ENCODE data around the gene FILIP1L.

FILIP1L gene
- 0.35 to 0.58 (median 0.52) reads per million in 3 donors for total RNA-seq

DNA sequence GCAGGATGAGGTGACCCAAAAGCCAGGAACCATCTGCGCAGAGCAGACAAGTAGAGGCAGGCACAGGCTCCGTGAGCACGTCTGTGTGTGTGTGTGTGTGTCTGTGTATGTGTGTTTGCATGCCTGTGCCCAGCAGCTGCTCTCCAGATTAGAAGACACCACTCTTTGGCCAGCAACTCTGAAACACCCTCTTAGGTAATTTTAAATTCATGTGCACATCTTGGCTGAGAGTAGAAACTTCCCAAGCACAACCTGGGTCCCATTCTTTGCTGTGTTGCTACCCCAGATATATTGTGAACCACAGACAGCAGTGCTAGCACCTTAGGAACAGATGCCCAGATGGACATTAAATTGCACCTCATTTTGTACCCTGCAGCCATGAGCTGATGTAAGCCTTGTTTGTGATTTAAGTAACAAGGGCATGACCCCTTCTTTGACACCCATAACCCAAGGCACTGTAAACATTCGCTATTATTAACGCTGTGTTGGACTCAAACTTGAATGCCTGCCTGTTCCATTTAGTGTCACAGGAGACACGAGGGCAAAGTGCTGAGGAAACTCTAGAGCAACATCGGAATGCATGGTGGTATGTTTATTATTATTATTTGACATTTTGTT lies at the start of gene FILIP1L:
TSS of gene FILIP1L (minus strand) at position 89 of the 618 bp plus-strand sequence.
- no peak for DNase-seq

DNA sequence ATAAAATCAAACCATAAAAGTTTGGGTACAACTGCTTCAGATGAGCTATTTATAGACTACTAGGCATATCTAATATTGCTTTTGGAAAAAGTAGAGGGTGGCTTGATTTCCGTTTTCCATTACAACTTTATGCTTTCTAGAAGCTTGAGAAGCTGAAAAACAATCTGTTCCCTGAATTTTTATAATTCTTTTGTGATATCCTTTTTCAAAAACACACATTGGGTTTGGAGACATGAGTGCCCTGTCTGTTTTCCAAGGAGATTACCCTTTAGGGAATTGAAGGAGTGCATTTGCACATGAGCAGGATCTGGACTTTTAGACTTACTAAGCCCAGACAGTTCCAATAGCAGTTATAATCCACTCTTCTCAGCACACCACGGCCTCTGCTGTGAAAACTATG lies 49.5 kb upstream of the FILIP1L start:
- no peak overlapping the region for H3K27ac ChIP-seq (ENCODE audit: insufficient read depth, low read length, poor library complexity, severe bottlenecking)
- no peak overlapping the region for H3K4me3 ChIP-seq (ENCODE audit: insufficient read depth, low read depth, low read length, poor library complexity, severe bottlenecking)
- no peaks in the 10 kb centered on the region for H3K27me3 ChIP-seq (replicated peaks; ENCODE audit: control insufficient read depth, insufficient read depth, low read length, poor library complexity, severe bottlenecking)
- peaks cover 7% of the 10 kb centered on the region for H3K36me3 ChIP-seq (ENCODE audit: control insufficient read depth, insufficient read depth, low read length)
- no peaks in the 10 kb centered on the region for H3K9me3 ChIP-seq (ENCODE audit: control insufficient read depth, low read length)
- H3K4me1 ChIP-seq (ENCODE audit: control insufficient read depth, insufficient read depth, low read length, poor library complexity, severe bottlenecking), result no peaks in the 10 kb centered on the region
- DNase-seq, result no peak

More for the DNA sequence above, at the start of gene FILIP1L:
- Histone ChIP-seq H3K27me3 (replicated peaks; ENCODE audit: control insufficient read depth, insufficient read depth, low read length, poor library complexity, severe bottlenecking) (no peaks in the 10 kb centered on the region), H3K4me3 (ENCODE audit: insufficient read depth, low read depth, low read length, poor library complexity, severe bottlenecking) (no peak within 1 kb of the TSS), H3K9me3 (ENCODE audit: control insufficient read depth, low read length) (no peaks in the 10 kb centered on the region), H3K4me1 (ENCODE audit: control insufficient read depth, insufficient read depth, low read length, poor library complexity, severe bottlenecking) (no peaks in the 10 kb centered on the region), H3K36me3 (ENCODE audit: control insufficient read depth, insufficient read depth, low read length) (no peaks in the 10 kb centered on the region), H3K27ac (ENCODE audit: insufficient read depth, low read length, poor library complexity, severe bottlenecking) (no peak within 1 kb of the TSS)

DNA sequence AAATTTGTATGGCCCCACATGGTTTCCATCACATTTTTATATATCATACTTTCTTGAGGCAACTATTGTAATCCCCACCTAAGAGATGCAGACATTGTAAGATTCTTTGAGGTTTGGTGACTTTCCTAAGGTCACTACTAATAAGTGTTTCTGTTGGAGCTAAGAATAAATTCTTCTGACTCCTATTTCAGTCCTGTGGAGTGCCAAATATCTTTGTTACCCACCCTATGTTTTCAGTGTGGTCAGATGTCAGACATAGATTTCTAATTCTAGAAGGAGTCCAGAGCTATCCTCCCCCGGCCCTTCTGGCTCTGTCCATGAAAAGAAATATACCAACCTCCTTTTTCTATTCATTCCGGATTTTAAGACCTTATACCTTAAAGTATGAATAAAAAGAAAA lies 46.2 kb upstream of the FILIP1L start:
- no peaks in the 10 kb centered on the region for H3K36me3 ChIP-seq (ENCODE audit: control insufficient read depth, insufficient read depth, low read length)
- no peaks in the 10 kb centered on the region for H3K9me3 ChIP-seq (ENCODE audit: control insufficient read depth, low read length)
- no peak overlapping the region for H3K27ac ChIP-seq (ENCODE audit: insufficient read depth, low read length, poor library complexity, severe bottlenecking)
- DNase-seq, result no peak
- H3K4me3 ChIP-seq (ENCODE audit: insufficient read depth, low read depth, low read length, poor library complexity, severe bottlenecking), result no peak overlapping the region
- no peaks in the 10 kb centered on the region for H3K4me1 ChIP-seq (ENCODE audit: control insufficient read depth, insufficient read depth, low read length, poor library complexity, severe bottlenecking)
- no peaks in the 10 kb centered on the region for H3K27me3 ChIP-seq (replicated peaks; ENCODE audit: control insufficient read depth, insufficient read depth, low read length, poor library complexity, severe bottlenecking)

DNA sequence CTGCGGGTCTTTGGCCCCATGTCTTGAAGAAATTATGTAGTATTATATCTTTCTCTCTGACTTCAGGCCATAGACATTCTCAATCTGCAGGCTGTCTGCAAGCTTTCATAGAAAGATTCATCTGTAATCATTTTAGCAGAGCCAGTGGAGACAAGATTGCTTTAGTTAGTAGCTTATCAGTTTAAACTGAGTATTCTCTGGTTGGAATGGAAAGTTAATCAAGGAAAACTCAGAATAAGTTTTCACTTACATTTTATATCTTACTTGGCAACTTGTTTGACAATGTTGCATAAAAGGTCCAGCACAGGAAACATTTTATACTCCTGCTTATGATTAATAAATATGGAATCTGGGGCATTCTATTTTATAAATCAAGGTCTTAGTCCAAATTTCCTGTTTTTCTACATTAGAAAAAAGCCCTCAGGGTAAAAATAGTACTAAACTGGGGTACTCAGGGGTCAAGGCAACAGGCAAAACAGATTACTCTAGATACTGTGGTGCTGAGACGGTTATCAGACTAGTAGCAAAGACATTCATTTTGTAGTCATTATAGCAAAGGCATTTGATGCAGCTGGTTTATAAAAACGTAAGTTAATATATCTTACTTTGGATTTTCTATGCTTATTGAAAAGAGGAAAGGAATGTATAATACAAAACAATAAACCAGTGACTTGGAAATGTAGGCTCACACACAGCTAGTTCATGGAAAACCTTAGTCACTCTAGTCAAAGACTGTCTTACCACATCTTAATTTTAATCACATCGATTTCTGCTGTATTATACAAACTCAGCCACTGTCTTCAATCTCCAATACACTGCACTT lies 45.2 kb upstream of the FILIP1L start:
- no peaks in the 10 kb centered on the region for H3K4me1 ChIP-seq (ENCODE audit: control insufficient read depth, insufficient read depth, low read length, poor library complexity, severe bottlenecking)
- H3K36me3 ChIP-seq (ENCODE audit: control insufficient read depth, insufficient read depth, low read length), result no peaks in the 10 kb centered on the region
- no peak overlapping the region for H3K4me3 ChIP-seq (ENCODE audit: insufficient read depth, low read depth, low read length, poor library complexity, severe bottlenecking)
- H3K27ac ChIP-seq (ENCODE audit: insufficient read depth, low read length, poor library complexity, severe bottlenecking), result no peak overlapping the region
- H3K27me3 ChIP-seq (replicated peaks; ENCODE audit: control insufficient read depth, insufficient read depth, low read length, poor library complexity, severe bottlenecking), result no peaks in the 10 kb centered on the region
- no peak for DNase-seq
- H3K9me3 ChIP-seq (ENCODE audit: control insufficient read depth, low read length), result peaks cover 6% of the 10 kb centered on the region

DNA sequence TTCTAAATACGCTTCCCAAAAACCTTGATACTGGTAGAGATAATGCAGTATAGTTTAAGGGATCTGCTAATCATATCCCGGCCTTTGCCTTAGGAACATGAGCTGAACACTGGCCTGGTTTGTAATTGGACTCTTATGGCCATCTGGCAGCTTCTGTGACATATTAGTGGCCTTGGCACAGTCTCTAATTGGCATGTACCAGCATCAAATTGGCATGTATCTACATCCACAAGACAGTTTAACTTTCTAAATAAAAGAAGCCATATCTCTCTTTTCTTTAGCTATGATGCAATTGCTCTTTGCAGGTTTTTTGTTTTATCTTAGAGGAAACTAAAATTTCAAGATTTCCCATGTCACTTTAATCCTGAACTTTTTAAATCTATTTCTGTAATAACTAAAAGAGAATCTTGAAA lies 44.6 kb upstream of the FILIP1L start:
- no peaks in the 10 kb centered on the region for H3K4me1 ChIP-seq (ENCODE audit: control insufficient read depth, insufficient read depth, low read length, poor library complexity, severe bottlenecking)
- no peak overlapping the region for H3K4me3 ChIP-seq (ENCODE audit: insufficient read depth, low read depth, low read length, poor library complexity, severe bottlenecking)
- H3K27ac ChIP-seq (ENCODE audit: insufficient read depth, low read length, poor library complexity, severe bottlenecking), result no peak overlapping the region
- H3K9me3 ChIP-seq (ENCODE audit: control insufficient read depth, low read length), result peaks cover 6% of the 10 kb centered on the region
- no peak for DNase-seq
- no peaks in the 10 kb centered on the region for H3K36me3 ChIP-seq (ENCODE audit: control insufficient read depth, insufficient read depth, low read length)
- H3K27me3 ChIP-seq (replicated peaks; ENCODE audit: control insufficient read depth, insufficient read depth, low read length, poor library complexity, severe bottlenecking), result no peaks in the 10 kb centered on the region

DNA sequence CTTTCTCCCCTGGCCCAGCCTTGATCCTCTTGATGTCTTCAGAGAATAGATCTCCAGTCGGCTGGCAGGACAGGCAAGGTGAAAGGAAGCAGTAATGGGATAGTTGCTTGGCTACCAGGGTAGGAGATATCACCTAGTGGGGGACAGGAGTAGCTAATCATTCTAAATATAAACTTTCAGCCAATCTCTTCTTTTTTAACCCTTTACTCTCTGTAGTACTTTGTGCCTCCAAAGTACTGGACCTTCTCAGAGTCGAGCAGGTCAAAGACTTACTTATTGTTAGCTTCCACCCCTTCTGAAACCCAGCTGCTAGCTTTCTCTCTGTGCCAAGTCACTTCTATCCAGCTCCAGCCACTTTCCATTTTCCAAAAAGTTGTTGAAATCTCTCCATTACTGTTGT lies 43.4 kb upstream of the FILIP1L start:
- no peak overlapping the region for H3K4me3 ChIP-seq (ENCODE audit: insufficient read depth, low read depth, low read length, poor library complexity, severe bottlenecking)
- H3K36me3 ChIP-seq (ENCODE audit: control insufficient read depth, insufficient read depth, low read length), result peaks cover 4% of the 10 kb centered on the region
- H3K4me1 ChIP-seq (ENCODE audit: control insufficient read depth, insufficient read depth, low read length, poor library complexity, severe bottlenecking), result no peaks in the 10 kb centered on the region
- peaks cover 6% of the 10 kb centered on the region for H3K9me3 ChIP-seq (ENCODE audit: control insufficient read depth, low read length)
- no peaks in the 10 kb centered on the region for H3K27me3 ChIP-seq (replicated peaks; ENCODE audit: control insufficient read depth, insufficient read depth, low read length, poor library complexity, severe bottlenecking)
- DNase-seq, result no peak
- H3K27ac ChIP-seq (ENCODE audit: insufficient read depth, low read length, poor library complexity, severe bottlenecking), result no peak overlapping the region

DNA sequence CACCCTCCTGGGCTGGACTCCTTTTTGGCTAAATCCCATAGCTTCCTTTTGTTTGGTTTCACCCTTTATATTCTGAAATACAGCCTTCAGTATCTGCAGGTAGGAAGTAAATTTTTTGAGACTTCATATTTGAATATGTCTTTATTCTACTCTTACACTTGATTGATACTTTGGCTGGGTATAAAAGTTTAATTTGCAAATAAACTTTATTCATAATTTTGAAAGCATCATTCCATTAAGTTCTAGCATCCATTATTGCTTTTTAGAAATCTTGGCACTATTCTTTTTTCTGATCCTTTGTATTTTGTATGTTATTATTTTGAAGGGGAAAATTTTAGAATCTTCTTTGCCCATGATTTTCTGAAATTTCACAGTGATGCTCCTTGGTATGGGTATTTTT lies 41.3 kb upstream of the FILIP1L start:
- H3K27ac ChIP-seq (ENCODE audit: insufficient read depth, low read length, poor library complexity, severe bottlenecking), result no peak overlapping the region

DNA sequence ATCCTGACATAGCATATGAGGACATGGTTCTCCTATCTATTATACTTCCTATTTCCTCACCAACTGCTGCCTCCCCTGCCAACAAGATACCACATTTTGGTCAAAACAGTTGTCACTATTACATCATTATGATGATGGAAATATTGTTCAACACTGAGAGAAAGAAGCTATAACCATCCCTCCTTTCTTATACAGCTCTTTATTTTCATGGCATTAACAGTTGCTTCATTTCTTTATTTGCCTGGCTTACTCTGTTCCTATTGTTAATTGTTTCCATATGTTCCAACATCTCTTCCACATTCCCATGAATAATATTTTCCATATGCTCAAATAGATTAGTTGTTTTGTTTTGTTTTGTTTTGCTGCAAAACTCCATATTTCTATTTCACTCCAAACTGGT lies 40.8 kb upstream of the FILIP1L start:
- peaks cover 6% of the 10 kb centered on the region for H3K9me3 ChIP-seq (ENCODE audit: control insufficient read depth, low read length)
- peaks cover 12% of the 10 kb centered on the region for H3K36me3 ChIP-seq (ENCODE audit: control insufficient read depth, insufficient read depth, low read length)
- H3K27ac ChIP-seq (ENCODE audit: insufficient read depth, low read length, poor library complexity, severe bottlenecking), result no peak overlapping the region
- H3K4me3 ChIP-seq (ENCODE audit: insufficient read depth, low read depth, low read length, poor library complexity, severe bottlenecking), result no peak overlapping the region
- no peak for DNase-seq
- no peaks in the 10 kb centered on the region for H3K4me1 ChIP-seq (ENCODE audit: control insufficient read depth, insufficient read depth, low read length, poor library complexity, severe bottlenecking)
- H3K27me3 ChIP-seq (replicated peaks; ENCODE audit: control insufficient read depth, insufficient read depth, low read length, poor library complexity, severe bottlenecking), result no peaks in the 10 kb centered on the region

More for the DNA sequence above, 41.3 kb upstream of the FILIP1L start:
- H3K9me3 ChIP-seq (ENCODE audit: control insufficient read depth, low read length), result peaks cover 6% of the 10 kb centered on the region
- peaks cover 12% of the 10 kb centered on the region for H3K36me3 ChIP-seq (ENCODE audit: control insufficient read depth, insufficient read depth, low read length)
- H3K4me3 ChIP-seq (ENCODE audit: insufficient read depth, low read depth, low read length, poor library complexity, severe bottlenecking), result no peak overlapping the region
- no peaks in the 10 kb centered on the region for H3K4me1 ChIP-seq (ENCODE audit: control insufficient read depth, insufficient read depth, low read length, poor library complexity, severe bottlenecking)
- H3K27me3 ChIP-seq (replicated peaks; ENCODE audit: control insufficient read depth, insufficient read depth, low read length, poor library complexity, severe bottlenecking), result no peaks in the 10 kb centered on the region
- DNase-seq, result no peak

DNA sequence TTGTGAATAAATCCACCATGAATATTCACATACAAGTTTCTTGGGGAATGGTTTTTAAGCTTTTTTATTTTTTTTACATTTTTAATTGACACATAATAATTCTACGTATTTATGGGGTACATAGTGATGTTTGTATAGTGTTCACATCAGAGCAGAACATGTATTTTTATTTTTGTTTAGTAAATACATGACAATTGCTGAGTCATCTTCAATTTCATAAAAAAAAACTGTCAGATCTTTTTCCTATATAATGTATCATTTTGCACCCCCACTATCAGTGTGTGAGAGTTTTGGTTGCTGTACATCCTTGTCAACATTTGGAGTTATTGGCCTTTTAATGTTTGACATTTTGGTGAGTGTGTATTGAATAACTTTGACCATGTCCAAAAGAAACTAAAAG lies 39.9 kb upstream of the FILIP1L start:
- DNase-seq, result no peak
- Histone ChIP-seq H3K4me1 (ENCODE audit: control insufficient read depth, insufficient read depth, low read length, poor library complexity, severe bottlenecking) (no peaks in the 10 kb centered on the region), H3K9me3 (ENCODE audit: control insufficient read depth, low read length) (peaks cover 6% of the 10 kb centered on the region), H3K27me3 (replicated peaks; ENCODE audit: control insufficient read depth, insufficient read depth, low read length, poor library complexity, severe bottlenecking) (no peaks in the 10 kb centered on the region), H3K36me3 (ENCODE audit: control insufficient read depth, insufficient read depth, low read length) (peaks cover 12% of the 10 kb centered on the region), H3K4me3 (ENCODE audit: insufficient read depth, low read depth, low read length, poor library complexity, severe bottlenecking) (no peak overlapping the region), H3K27ac (ENCODE audit: insufficient read depth, low read length, poor library complexity, severe bottlenecking) (no peak overlapping the region)

DNA sequence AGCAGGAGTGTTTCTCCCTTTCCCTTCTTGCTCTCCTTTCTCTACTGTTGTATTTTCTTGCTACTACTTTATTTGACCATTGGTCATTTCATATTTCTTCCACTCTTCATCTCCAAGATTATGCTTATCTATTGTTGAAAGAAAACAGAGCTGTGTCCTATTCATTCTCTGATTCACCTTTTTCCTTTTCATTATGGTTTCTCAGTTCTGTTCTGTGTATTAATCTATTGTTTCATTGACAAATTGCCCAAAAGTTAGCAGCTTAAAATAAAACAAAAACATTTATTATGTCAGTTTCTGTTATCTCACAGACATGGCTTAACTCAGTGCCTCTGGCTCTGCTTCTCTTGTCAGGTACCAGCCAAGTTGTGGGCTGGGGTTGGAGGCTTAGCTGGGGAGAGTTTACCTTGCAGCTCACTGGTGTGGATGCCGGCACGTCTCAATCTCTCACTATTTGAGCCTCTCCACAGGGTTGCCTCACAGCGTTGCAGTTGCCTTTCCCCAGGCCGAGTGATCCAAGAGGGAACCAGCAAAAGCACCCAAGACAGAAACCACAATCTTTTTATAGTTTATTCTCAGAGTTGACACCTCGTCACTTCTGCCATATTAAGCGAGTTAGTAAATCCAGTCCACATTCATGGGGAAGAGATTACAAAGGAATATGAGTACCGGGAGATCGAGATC lies 36.9 kb upstream of the FILIP1L start:
- H3K9me3 ChIP-seq (ENCODE audit: control insufficient read depth, low read length), result peaks cover 6% of the 10 kb centered on the region
- H3K27ac ChIP-seq (ENCODE audit: insufficient read depth, low read length, poor library complexity, severe bottlenecking), result no peak overlapping the region
- no peak overlapping the region for H3K4me3 ChIP-seq (ENCODE audit: insufficient read depth, low read depth, low read length, poor library complexity, severe bottlenecking)
- H3K27me3 ChIP-seq (replicated peaks; ENCODE audit: control insufficient read depth, insufficient read depth, low read length, poor library complexity, severe bottlenecking), result no peaks in the 10 kb centered on the region
- H3K36me3 ChIP-seq (ENCODE audit: control insufficient read depth, insufficient read depth, low read length), result peaks cover 12% of the 10 kb centered on the region
- no peaks in the 10 kb centered on the region for H3K4me1 ChIP-seq (ENCODE audit: control insufficient read depth, insufficient read depth, low read length, poor library complexity, severe bottlenecking)
- no peak for DNase-seq
